K562 (cell line): ENCODE data around the gene MYCBP. TPM values are rescaled to one million over a fixed set of nuclear protein-coding genes. Genes with fewer than 3 reads are reported as not detected.

Experiments
- ARID2 ChIP-seq: fragments of 450-650 bp; IDR thresholded peaks from 2 replicates; pipeline ENCODE4 v1.6.1; 2017; ENCODE audit warnings: antibody characterized with exemption, mild to moderate bottlenecking
- CCNT2 ChIP-seq: IDR thresholded peaks from 2 replicates; pipeline ENCODE4 v1.6.1; 2011; ENCODE audit warnings: borderline replicate concordance, low read depth, mild to moderate bottlenecking, moderate library complexity, mixed read lengths, low read length; ENCODE audit not compliant: insufficient read length; ENCODE audit errors: extremely low read depth
- EGR1 ChIP-seq: fragments of 450-650 bp; conservative IDR thresholded peaks from 2 replicates; pipeline ENCODE4 v1.6.1; 2017; ENCODE audit warnings: mild to moderate bottlenecking
- FOXJ3 ChIP-seq: sonication (generic); formaldehyde crosslinking; IDR thresholded peaks from 2 replicates; pipeline ENCODE4 v1.4.0; 2020; ENCODE audit warnings: mild to moderate bottlenecking, missing genetic modification reagents
- HDAC1 ChIP-seq, 2 experiments: fragments of 450-650 bp; IDR thresholded peaks; 2 replicates each; pipeline ENCODE4 v1.6.1; 2016 to 2017; ENCODE audit warnings: inconsistent platforms in 1 of 2, mild to moderate bottlenecking in 1 of 2, moderate library complexity in 1 of 2
- HDAC8 ChIP-seq: fragments of 450-650 bp; IDR thresholded peaks from 2 replicates; pipeline ENCODE4 v1.6.1; 2016; ENCODE audit warnings: mild to moderate bottlenecking, missing genetic modification characterization, moderate library complexity, missing compliant biosample characterization
- MEF2A ChIP-seq: IDR thresholded peaks from 2 replicates; pipeline ENCODE4 v1.6.1; 2011; ENCODE audit warnings: low read depth, mild to moderate bottlenecking, low read length, moderate library complexity; ENCODE audit not compliant: control insufficient read depth
- NFE2L1 ChIP-seq: fragments of 450-650 bp; IDR thresholded peaks from 2 replicates; pipeline ENCODE4 v1.6.1; 2016; ENCODE audit warnings: missing genetic modification characterization, low read depth, mild to moderate bottlenecking, missing compliant biosample characterization, moderate library complexity, borderline replicate concordance
- RNF2 ChIP-seq: sonication (generic); IDR thresholded peaks from 2 replicates; pipeline ENCODE4 v1.6.1; 2016
- SMC3 ChIP-seq: conservative IDR thresholded peaks from 2 replicates; pipeline ENCODE4 v1.6.1; 2011; ENCODE audit warnings: low read depth, low read length, improper control_type of control experiment; ENCODE audit not compliant: insufficient read depth
- SPI1 ChIP-seq: IDR thresholded peaks from 2 replicates; pipeline ENCODE4 v1.6.1; 2011; ENCODE audit warnings: low read depth, low read length, control low read depth, borderline replicate concordance
- TAL1 ChIP-seq: fragments of 450-650 bp; IDR thresholded peaks from 2 replicates; pipeline ENCODE4 v1.6.1; 2016; ENCODE audit warnings: mild to moderate bottlenecking
- TBP ChIP-seq: optimal IDR thresholded peaks from 2 replicates; pipeline ENCODE3; 2011; ENCODE audit warnings: low read depth, low read length, improper control_type of control experiment
- YBX1 ChIP-seq: fragments of 450-650 bp; IDR thresholded peaks from 2 replicates; pipeline ENCODE4 v1.7.1; 2016; ENCODE audit warnings: mild to moderate bottlenecking
- ZFX ChIP-seq: sonication (generic); formaldehyde crosslinking; IDR thresholded peaks from 2 replicates; pipeline ENCODE4 v1.8.0; 2022; ENCODE audit warnings: mild to moderate bottlenecking, missing genetic modification reagents, moderate library complexity
- ZKSCAN1 ChIP-seq: fragments of 150-350 bp; IDR thresholded peaks from 2 replicates; pipeline ENCODE4 v1.6.1; 2016; ENCODE audit warnings: low read depth, low read length
- polyA plus RNA-seq, 8 experiments: library from polyadenylated mRNA; depleted of rRNA in 4 of 8; stranded (reverse) in 5 of 8; unstranded in 3 of 8; fragments of >200 nt; fragmentation: Nextera tagmentation in 2 of 8; fragmentation: Illumina TruSeq in 1 of 8; extraction: Ambion mirVana in 2 of 8; extraction: Trizol in 1 of 8; gene quantifications; 2 replicates each; pipeline versions ENCODE4 v1.2.1 to v1.2.3, GENCODE V29; 2011 to 2014; ENCODE audit warnings: inconsistent platforms in 1 of 8, missing spikeins in 1 of 8
- total RNA-seq, 7 experiments: library from RNA; depleted of rRNA in 6 of 7; stranded (reverse); fragments of >200 nt in 6 of 7; fragmentation: Illumina TruSeq in 2 of 7; extraction: Trizol in 2 of 7; gene quantifications; 2 replicates each; pipeline versions ENCODE4 v1.2.1 to v1.2.3, GENCODE V29; 2011 to 2021; ENCODE audit warnings: low replicate concordance in 1 of 7
- TF ChIP-seq, protein P1 (sequence below): fragments of 250-450 bp; sonication (Bioruptor Pico); IDR thresholded peaks from 2 replicates; pipeline ENCODE4 v1.4.0; 2020; ENCODE audit warnings: mild to moderate bottlenecking, moderate library complexity, borderline replicate concordance
- TF ChIP-seq, protein P2 (sequence below): fragments of 450-650 bp; IDR thresholded peaks from 2 replicates; pipeline ENCODE4 v1.6.1; 2016; ENCODE audit warnings: antibody characterized with exemption
- TF ChIP-seq, protein P3 (sequence below): conservative IDR thresholded peaks from 2 replicates; pipeline ENCODE4 v1.6.1; 2011; ENCODE audit warnings: low read depth, mild to moderate bottlenecking, low read length; ENCODE audit not compliant: control insufficient read depth
- TF ChIP-seq, protein P4 (sequence below): sonication (generic); IDR thresholded peaks from 2 replicates; pipeline ENCODE4 v1.6.1; 2016

The MYCBP gene
- total and polyA plus RNA-seq, 9 of the 15 experiments (the other 6 are each of a cell fraction or from before 2014, with no cell fraction given), result 32.3 to 253 (median 72.9) TPM

DNA sequence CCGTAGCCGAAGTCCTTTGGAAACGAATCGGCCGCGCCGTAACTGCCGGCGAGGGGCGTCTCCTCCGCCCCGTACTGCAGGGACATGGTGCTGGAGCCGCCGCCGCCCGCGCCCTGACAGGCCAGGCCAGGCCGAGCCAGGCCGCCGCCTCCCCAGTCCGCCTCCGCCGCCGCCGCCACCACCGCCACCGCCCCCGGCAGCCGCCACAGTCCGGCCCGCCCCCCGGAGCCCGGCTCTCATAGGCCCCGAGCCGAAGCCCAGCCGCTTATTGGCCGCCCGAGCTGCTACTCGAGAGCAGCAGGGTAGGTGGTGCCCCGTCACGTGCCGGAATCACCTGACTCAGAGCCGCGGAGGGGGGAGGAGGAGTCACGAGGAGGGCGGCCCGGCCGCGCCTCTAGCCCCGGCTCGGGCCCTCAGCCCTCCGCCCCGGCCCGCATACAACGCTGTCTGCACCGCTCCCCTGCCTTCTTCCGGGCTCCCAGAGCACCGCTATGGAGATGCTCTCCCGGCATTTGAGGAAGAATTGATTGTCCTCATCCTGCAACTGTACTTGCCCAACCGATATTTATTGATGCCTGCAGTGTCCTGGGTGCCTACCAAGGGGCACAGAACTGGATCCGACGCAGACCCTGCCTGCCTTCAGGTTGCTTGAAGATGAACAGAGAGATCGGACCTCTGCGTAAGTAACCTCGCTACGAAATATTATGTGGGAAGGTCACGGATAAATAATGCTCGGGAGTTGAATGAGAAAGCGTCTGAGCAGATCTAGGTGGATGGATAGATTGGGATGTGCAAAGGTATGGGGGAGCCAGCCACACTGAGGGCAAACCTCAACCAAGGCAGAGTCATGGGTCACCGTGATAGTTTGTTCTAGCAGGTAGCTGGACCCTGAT is 13.3 kb downstream of the MYCBP start, which contains the start of gene RRAGC (continued):
- TF ChIP-seq, protein P1, sequence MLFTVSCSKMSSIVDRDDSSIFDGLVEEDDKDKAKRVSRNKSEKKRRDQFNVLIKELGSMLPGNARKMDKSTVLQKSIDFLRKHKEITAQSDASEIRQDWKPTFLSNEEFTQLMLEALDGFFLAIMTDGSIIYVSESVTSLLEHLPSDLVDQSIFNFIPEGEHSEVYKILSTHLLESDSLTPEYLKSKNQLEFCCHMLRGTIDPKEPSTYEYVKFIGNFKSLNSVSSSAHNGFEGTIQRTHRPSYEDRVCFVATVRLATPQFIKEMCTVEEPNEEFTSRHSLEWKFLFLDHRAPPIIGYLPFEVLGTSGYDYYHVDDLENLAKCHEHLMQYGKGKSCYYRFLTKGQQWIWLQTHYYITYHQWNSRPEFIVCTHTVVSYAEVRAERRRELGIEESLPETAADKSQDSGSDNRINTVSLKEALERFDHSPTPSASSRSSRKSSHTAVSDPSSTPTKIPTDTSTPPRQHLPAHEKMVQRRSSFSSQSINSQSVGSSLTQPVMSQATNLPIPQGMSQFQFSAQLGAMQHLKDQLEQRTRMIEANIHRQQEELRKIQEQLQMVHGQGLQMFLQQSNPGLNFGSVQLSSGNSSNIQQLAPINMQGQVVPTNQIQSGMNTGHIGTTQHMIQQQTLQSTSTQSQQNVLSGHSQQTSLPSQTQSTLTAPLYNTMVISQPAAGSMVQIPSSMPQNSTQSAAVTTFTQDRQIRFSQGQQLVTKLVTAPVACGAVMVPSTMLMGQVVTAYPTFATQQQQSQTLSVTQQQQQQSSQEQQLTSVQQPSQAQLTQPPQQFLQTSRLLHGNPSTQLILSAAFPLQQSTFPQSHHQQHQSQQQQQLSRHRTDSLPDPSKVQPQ, result peak; percentile 96
- no peak for TF ChIP-seq SPI1
- TF ChIP-seq YBX1, result no peak
- peak; percentile 96 for TF ChIP-seq CCNT2
- no peak for TF ChIP-seq TAL1
- peak; percentile 20 for TF ChIP-seq TBP
- TF ChIP-seq HDAC1 (IDR thresholded peaks at IDR 0.05), result peak in 1 of 2 experiments; percentile 85; a peak in 2 of 4 replicates
- peak; percentile 84 for TF ChIP-seq ZFX (CRISPR knock-in tag)
- TF ChIP-seq RNF2, result peak; percentile 52; the same call in 1 of the 2 replicates
- TF ChIP-seq FOXJ3, result no peak
- TF ChIP-seq ARID2, result no peak
- TF ChIP-seq, protein P2, sequence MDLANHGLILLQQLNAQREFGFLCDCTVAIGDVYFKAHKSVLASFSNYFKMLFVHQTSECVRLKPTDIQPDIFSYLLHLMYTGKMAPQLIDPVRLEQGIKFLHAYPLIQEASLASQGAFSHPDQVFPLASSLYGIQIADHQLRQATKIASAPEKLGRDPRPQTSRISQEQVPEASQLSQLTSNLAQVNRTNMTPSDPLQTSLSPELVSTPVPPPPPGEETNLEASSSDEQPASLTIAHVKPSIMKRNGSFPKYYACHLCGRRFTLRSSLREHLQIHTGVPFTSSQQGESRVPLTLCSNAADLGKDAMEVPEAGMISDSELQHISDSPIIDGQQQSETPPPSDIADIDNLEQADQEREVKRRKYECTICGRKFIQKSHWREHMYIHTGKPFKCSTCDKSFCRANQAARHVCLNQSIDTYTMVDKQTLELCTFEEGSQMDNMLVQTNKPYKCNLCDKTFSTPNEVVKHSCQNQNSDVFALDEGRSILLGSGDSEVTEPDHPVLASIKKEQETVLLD, result peak; percentile 60; the same call in 1 of the 2 replicates
- no peak for TF ChIP-seq NFE2L1 (tag)
- TF ChIP-seq, protein P3, sequence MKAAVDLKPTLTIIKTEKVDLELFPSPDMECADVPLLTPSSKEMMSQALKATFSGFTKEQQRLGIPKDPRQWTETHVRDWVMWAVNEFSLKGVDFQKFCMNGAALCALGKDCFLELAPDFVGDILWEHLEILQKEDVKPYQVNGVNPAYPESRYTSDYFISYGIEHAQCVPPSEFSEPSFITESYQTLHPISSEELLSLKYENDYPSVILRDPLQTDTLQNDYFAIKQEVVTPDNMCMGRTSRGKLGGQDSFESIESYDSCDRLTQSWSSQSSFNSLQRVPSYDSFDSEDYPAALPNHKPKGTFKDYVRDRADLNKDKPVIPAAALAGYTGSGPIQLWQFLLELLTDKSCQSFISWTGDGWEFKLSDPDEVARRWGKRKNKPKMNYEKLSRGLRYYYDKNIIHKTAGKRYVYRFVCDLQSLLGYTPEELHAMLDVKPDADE, result peak; percentile 93
- 0 out of 2 replicates have a peak, but pooled peaks have one; percentile 2 for TF ChIP-seq ZKSCAN1
- TF ChIP-seq HDAC8 (tag), result no peak
- no peak for TF ChIP-seq MEF2A
- TF ChIP-seq SMC3, result no peak
- TF ChIP-seq, protein P4, sequence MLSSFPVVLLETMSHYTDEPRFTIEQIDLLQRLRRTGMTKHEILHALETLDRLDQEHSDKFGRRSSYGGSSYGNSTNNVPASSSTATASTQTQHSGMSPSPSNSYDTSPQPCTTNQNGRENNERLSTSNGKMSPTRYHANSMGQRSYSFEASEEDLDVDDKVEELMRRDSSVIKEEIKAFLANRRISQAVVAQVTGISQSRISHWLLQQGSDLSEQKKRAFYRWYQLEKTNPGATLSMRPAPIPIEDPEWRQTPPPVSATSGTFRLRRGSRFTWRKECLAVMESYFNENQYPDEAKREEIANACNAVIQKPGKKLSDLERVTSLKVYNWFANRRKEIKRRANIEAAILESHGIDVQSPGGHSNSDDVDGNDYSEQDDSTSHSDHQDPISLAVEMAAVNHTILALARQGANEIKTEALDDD, result no peak
- peak; percentile 92 for TF ChIP-seq EGR1
